Activated naive CD8-positive, alpha-beta T cell treated with anti-CD3 and anti-CD28 coated beads, Interleukin-2, amount 10 ng/mL, durations not matched to agents 7 days and 5 days (primary cell): ENCODE data around the gene RBM33. TPM values are rescaled to one million over a fixed set of nuclear protein-coding genes. Genes with fewer than 3 reads are reported as not detected.

Experiments used
- ATAC-seq: fragments of 150-1000 bp; cut with Tn5 transposase; one replicate; pipeline ENCODE4 v1.10.0; 2021; ENCODE audit warnings: low read depth, moderate library complexity
- POLR2A ChIA-PET: fragments of 350-600 bp; sonication (Branson Sonifier 250); formaldehyde crosslinking; loops from one replicate; lab custom pipeline; 2021; ENCODE audit warnings: antibody characterized with exemption; lab: Charles Lee
- DNase-seq: peaks from one replicate; pipeline ENCODE4 v3.0.0; 2021
- H3K27ac Mint-ChIP-seq: one replicate; pipeline ENCODE4 v1.8.0; 2022; ENCODE audit warnings: mild to moderate bottlenecking, mixed read lengths
- H3K27me3 Mint-ChIP-seq: one replicate; pipeline ENCODE4 v1.8.0; 2022; ENCODE audit warnings: mild to moderate bottlenecking, moderate library complexity, mixed read lengths
- H3K36me3 Mint-ChIP-seq: one replicate; pipeline ENCODE4 v1.8.0; 2021; ENCODE audit warnings: mild to moderate bottlenecking, mixed read lengths
- H3K4me1 Mint-ChIP-seq: one replicate; pipeline ENCODE4 v1.8.0; 2021; ENCODE audit warnings: mixed read lengths
- H3K4me3 Mint-ChIP-seq: one replicate; pipeline ENCODE4 v1.8.0; 2022; ENCODE audit warnings: mild to moderate bottlenecking, moderate library complexity, mixed read lengths
- H3K9me3 Mint-ChIP-seq: one replicate; pipeline ENCODE4 v1.8.0; 2021; ENCODE audit warnings: mixed read lengths
- total RNA-seq, 2 experiments: library from RNA; stranded (reverse); gene quantifications; one replicate each; pipeline ENCODE4 v1.2.3, GENCODE V29; 2021

Gene RBM33
- total RNA-seq, 2 experiments from 2014 or later = 119 to 122 TPM

DNA sequence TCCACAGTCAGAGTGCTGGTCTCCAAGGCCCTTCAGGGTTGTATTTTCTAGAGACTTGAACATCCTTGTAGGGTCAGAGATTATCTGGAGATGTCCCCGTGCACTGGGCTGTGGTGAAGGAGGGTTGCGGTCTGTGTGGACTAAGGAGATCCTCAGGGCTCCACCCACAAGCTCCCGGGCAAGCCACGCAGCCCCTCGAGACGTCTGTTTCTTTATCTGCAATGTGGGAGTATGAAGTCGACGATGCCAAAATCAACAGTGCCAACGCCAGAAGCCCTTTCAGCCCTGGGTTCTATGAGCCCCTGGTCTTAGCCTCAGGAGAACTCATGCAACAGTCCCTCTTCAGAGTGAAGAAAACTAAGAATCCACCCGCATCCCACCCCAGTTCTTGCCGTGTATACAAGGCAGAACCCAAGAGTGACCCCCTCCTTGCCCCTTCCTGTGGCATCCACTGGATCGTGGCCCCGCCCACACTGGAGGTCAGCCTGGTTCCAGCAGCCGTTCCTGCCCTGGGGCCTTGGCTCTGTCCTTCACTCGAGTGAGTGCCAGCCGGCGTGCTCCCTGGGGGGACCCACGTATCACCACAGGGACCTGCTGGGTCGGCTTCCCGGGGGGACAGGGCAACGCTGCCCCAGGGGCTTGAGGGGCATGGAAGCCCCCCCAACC lies 173.8 kb downstream of the RBM33 start:
- DNase-seq (no peak), ATAC-seq (no peak)
- no peaks in the 10 kb centered on the region for H3K36me3 Mint-ChIP-seq
- peaks cover 10% of the 10 kb centered on the region for H3K4me1 Mint-ChIP-seq
- H3K4me3 Mint-ChIP-seq = no peak overlapping the region
- POLR2A ChIA-PET = no interaction called here
- no peaks in the 10 kb centered on the region for H3K9me3 Mint-ChIP-seq
- H3K27ac Mint-ChIP-seq = no peak overlapping the region
- peaks cover 18% of the 10 kb centered on the region for H3K27me3 Mint-ChIP-seq

DNA sequence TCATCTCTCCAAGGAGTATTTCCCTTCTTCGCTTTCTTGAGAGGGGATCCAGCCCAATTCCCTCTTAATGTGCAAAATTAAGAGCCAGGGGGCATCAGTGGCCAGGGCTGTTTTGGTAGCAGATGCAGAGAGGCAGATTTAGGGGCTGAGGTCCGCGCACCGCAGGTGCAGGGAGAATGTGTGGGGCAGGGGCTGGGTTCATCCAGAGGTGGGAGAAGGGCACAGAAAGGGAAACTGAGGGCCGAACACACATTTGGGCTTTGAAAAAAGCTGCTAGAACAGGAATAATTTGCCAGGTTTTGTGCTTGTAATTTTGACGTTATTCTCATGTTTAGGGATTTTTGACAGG lies 174.3 kb downstream of the RBM33 start:
- no peaks in the 10 kb centered on the region for H3K36me3 Mint-ChIP-seq
- H3K27me3 Mint-ChIP-seq = peaks cover 15% of the 10 kb centered on the region
- peaks cover 10% of the 10 kb centered on the region for H3K4me1 Mint-ChIP-seq
- DNase-seq (no peak), ATAC-seq (no peak)
- no peak overlapping the region for H3K4me3 Mint-ChIP-seq
- H3K9me3 Mint-ChIP-seq = no peaks in the 10 kb centered on the region
- POLR2A ChIA-PET = no interaction called here
- no peak overlapping the region for H3K27ac Mint-ChIP-seq

DNA sequence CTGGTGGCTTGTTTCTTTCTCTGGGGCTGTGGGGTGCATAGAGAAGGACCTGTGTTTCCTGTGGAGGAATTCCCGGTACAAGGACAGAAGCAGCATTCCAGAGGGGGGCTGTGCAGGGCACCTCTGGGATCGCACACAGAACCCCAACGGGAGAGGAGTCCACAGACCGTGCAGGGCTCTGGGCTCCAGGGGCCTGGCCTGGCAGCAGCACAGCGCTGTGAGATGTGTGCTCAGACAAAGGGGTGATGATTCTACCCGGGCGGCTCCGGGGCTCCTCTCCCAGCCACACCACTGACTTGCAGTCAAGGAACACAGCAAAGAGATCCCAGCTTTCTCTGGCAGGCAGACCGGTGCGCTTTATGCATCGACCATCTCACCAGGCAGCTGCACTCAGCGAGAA lies 174.7 kb downstream of the RBM33 start:
- Mint-ChIP-seq H3K9me3 (no peaks in the 10 kb centered on the region), H3K27me3 (peaks cover 11% of the 10 kb centered on the region), H3K27ac (no peak overlapping the region), H3K4me1 (peaks cover 10% of the 10 kb centered on the region), H3K4me3 (no peak overlapping the region), H3K36me3 (no peaks in the 10 kb centered on the region)
- ATAC-seq = no peak
- POLR2A ChIA-PET = no interaction called here
- no peak for DNase-seq

DNA sequence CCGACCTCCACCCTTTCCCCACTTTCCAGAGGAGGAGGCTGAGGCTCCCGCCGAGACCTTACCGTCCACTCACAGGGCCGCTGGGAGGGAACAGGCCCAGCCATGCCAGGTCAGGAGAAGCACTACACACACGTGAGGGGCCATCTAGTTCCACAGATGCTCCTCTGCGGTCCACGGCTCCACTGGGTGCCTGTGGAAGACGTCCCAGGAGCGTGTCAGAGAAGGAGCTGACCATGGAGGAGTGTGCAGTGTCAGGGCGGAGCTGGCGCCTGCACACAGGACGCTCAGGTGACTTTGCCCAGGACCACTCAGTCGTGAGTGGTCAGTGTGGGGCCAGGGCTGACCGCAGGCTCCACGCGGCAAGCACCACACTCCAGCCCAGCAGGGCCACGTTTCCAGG lies 175.8 kb downstream of the RBM33 start:
- Mint-ChIP-seq H3K9me3 (no peaks in the 10 kb centered on the region), H3K4me3 (no peak overlapping the region), H3K4me1 (peaks cover 9% of the 10 kb centered on the region), H3K36me3 (no peaks in the 10 kb centered on the region), H3K27ac (no peak overlapping the region), H3K27me3 (peaks cover 8% of the 10 kb centered on the region)
- ATAC-seq (no peak), DNase-seq (no peak)
- POLR2A ChIA-PET = no interaction called here

DNA sequence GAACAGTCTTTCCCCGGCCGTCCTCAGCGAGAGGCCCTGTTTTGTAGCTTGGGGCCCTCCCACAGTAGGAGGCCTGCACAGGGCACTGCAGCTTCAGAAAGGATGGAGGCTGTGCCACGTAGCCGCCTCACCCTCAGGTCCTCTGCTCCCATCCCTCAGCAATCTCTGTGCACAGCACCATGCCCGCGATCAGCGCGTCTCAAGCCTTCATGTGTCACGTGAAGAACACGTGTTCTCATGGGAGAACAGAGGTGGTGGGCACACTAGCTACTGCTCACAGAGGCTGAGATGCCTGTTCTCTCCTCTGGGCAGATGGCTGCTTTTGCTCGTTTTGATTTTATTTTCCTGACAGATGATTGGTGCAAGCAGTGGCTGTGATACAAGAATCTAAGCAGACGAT lies 176.3 kb downstream of the RBM33 start:
- POLR2A ChIA-PET = no interaction called here
- H3K4me1 Mint-ChIP-seq = peaks cover 6% of the 10 kb centered on the region
- no peaks in the 10 kb centered on the region for H3K9me3 Mint-ChIP-seq
- DNase-seq (no peak), ATAC-seq (no peak)
- H3K36me3 Mint-ChIP-seq = no peaks in the 10 kb centered on the region
- H3K4me3 Mint-ChIP-seq = no peak overlapping the region
- H3K27me3 Mint-ChIP-seq = peaks cover 3% of the 10 kb centered on the region
- no peak overlapping the region for H3K27ac Mint-ChIP-seq

DNA sequence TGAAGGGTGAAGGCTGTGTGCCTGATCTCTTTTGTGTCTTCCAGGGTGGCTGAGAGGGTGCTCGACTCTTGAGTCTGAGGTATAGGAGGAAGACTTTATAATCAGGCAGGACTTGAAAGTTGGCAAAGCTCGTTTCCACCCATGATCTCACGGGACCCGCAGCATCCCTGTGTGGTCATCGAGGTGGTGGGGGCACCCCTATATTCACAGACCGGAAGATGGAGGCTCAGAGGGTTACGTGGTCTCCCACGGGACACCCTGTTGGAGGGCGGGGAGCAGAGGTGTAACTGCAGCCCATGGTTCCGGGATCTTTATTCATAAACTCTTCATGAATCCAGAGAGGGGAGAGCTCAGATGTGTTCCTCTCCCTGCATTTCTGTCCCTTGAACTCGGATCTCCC lies 177.4 kb downstream of the RBM33 start:
- H3K36me3 Mint-ChIP-seq = no peaks in the 10 kb centered on the region
- POLR2A ChIA-PET = no interaction called here
- H3K27me3 Mint-ChIP-seq = peaks cover 1% of the 10 kb centered on the region
- no peak overlapping the region for H3K4me3 Mint-ChIP-seq
- peaks cover 6% of the 10 kb centered on the region for H3K4me1 Mint-ChIP-seq
- H3K27ac Mint-ChIP-seq = no peak overlapping the region
- ATAC-seq = no peak
- H3K9me3 Mint-ChIP-seq = no peaks in the 10 kb centered on the region
- DNase-seq = no peak

DNA sequence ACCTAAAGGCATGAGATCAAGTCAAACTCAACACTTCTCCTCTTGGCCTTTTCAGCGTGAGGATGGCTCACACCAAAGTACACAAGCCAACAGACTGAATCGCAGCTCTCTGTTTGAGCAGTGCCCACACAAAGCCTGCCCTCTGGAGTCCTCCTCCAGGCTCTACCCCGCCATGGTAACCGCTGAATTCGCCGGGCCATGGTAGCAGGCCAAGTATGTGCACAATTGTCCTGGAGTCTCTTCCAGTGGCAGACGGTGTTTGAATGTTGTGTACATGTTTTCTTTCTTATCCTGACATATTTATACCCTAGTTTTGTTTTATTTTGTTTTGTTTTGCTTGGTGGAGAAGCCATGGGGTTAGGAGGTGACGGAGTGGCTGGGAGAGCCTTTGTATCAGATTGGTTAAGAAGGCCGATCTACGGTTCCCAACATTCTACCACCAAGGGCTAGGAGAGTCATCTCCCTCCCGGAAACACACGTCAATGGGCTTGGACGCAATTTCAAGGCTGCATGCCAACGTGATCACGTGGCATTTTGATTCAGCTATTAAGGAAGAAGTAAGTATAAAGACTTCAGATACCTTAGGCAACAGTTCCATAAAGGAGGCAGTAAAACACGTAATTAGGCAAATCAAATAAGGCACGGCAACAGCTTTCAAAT lies 179.9 kb downstream of the RBM33 start:
- DNase-seq = no peak
- POLR2A ChIA-PET = no interaction called here

DNA sequence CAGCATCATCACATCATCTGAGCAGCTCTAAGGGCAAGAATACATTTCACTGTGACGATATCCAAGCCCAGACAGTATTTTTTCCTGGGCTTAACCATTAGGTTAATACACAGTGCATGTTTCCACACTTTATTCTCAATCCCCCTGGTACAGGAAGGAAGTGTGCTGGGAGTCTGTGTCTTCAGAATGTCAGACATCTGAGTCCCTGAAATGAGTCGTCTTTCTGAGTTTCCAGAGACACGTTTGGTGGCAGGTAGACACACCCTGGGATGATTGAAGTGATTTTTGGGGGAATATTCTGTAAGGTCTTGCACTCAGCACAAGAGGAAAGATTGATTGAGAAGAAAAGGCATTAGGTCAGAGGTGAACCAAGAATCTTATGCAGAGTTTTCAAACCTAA lies 180.9 kb downstream of the RBM33 start:
- POLR2A ChIA-PET = no interaction called here
- H3K27me3 Mint-ChIP-seq = peaks cover 4% of the 10 kb centered on the region

More for the DNA sequence above, 179.9 kb downstream of the RBM33 start:
- ATAC-seq = no peak
- H3K36me3 Mint-ChIP-seq = no peaks in the 10 kb centered on the region
- H3K27ac Mint-ChIP-seq = no peak overlapping the region
- no peaks in the 10 kb centered on the region for H3K9me3 Mint-ChIP-seq
- H3K4me3 Mint-ChIP-seq = no peak overlapping the region
- H3K27me3 Mint-ChIP-seq = peaks cover 4% of the 10 kb centered on the region
- no peaks in the 10 kb centered on the region for H3K4me1 Mint-ChIP-seq

DNA sequence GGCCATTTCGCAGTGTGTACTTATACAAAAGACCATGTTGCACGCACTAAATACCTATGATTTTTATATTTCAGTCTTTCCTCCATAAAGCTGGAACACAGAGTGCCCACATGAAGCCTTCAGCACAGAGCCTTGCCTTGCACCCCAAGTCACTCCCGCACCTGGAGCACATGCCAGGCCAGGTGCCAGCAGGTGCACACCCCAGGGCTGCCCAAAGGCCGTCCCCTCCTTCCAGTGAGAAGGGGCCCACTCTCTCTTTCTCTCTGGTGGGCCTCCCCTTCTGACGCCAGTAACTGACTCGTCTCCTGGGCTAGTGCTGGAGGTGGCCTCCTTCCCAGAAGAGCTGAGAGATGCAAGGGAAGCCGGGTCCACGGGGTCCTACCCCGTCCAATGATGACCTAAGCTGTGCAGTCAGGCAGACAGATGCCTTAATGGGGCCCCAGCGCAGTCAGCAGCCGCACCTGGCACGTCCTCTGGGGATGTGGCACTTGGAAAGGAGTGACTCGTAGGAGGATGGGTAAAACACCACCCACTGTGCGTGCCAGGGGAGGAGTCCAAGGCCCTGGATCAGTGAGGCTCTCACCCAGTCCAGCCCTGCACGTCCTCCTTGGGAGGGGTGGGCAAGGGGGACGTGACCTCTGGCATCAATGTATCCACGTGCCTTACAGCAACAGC lies 185.5 kb downstream of the RBM33 start:
- DNase-seq (no peak), ATAC-seq (no peak)
- Mint-ChIP-seq H3K9me3 (no peaks in the 10 kb centered on the region), H3K4me3 (no peak overlapping the region), H3K27ac (no peak overlapping the region), H3K4me1 (no peaks in the 10 kb centered on the region), H3K27me3 (peaks cover 4% of the 10 kb centered on the region), H3K36me3 (no peaks in the 10 kb centered on the region)
- POLR2A ChIA-PET = no interaction called here

More for the DNA sequence above, 180.9 kb downstream of the RBM33 start:
- ATAC-seq = no peak
- Mint-ChIP-seq H3K9me3 (no peaks in the 10 kb centered on the region), H3K4me3 (no peak overlapping the region), H3K36me3 (no peaks in the 10 kb centered on the region), H3K27ac (no peak overlapping the region), H3K4me1 (no peaks in the 10 kb centered on the region)
- DNase-seq = no peak

Other genes with a start within 250 kb of the RBM33 start
- gene EN2, start 186.5 kb upstream of the RBM33 start, total RNA-seq = not detected
- not detected for gene CNPY1, start 98.1 kb upstream of the RBM33 start, total RNA-seq
- not detected for gene SHH, start 167.8 kb downstream of the RBM33 start, total RNA-seq